Smooth muscle cell (in vitro differentiated cells): ENCODE results near the gene RBBP8NL. TPM values are rescaled to one million over a fixed set of nuclear protein-coding genes. Genes with fewer than 3 reads are reported as not detected.

Experiments used
- DNase-seq: peaks from one replicate; lab custom pipeline; 2025; ENCODE audit not compliant: unreplicated experiment; lab: John Stamatoyannopoulos, UW
- H2AFZ ChIP-seq: fragments of 200-600 bp; sonication (generic); 2 replicates; pipeline ENCODE4 v1.6.0; 2016; ENCODE audit warnings: antibody characterized with exemption, low read depth, mild to moderate bottlenecking
- H3F3A ChIP-seq: fragments of 200-600 bp; sonication (generic); 2 replicates; pipeline ENCODE4 v1.6.0; 2017; ENCODE audit warnings: antibody characterized with exemption, low read depth
- H3K27ac ChIP-seq: fragments of 200-600 bp; sonication (generic); 2 replicates; pipeline ENCODE4 v1.5.1; 2016; ENCODE audit warnings: low read depth, mild to moderate bottlenecking
- H3K27me3 ChIP-seq: fragments of 200-600 bp; sonication (generic); 2 replicates; pipeline ENCODE4 v1.6.1; 2016; ENCODE audit warnings: low read depth, mild to moderate bottlenecking
- H3K36me3 ChIP-seq: fragments of 200-600 bp; sonication (generic); 2 replicates; pipeline ENCODE4 v1.5.1; 2016; ENCODE audit warnings: low read depth
- H3K4me1 ChIP-seq: fragments of 200-600 bp; sonication (generic); 2 replicates; pipeline ENCODE4 v1.5.1; 2016; ENCODE audit warnings: low read depth
- H3K4me2 ChIP-seq: fragments of 200-600 bp; sonication (generic); 2 replicates; pipeline ENCODE4 v1.6.0; 2016; ENCODE audit warnings: mild to moderate bottlenecking
- H3K4me3 ChIP-seq: fragments of 200-600 bp; sonication (generic); 2 replicates; pipeline ENCODE4 v1.5.1; 2016; ENCODE audit warnings: mild to moderate bottlenecking
- H3K79me2 ChIP-seq: fragments of 200-600 bp; sonication (generic); 2 replicates; pipeline ENCODE4 v1.6.0; 2016; ENCODE audit warnings: low read depth, mild to moderate bottlenecking
- H3K9ac ChIP-seq: fragments of 200-600 bp; sonication (generic); 2 replicates; pipeline ENCODE4 v1.6.0; 2016; ENCODE audit warnings: low read depth
- H3K9me3 ChIP-seq: fragments of 200-600 bp; sonication (generic); replicated peaks from 2 replicates; pipeline ENCODE4 v1.5.1; 2016; ENCODE audit warnings: low read depth
- H4K20me1 ChIP-seq: fragments of 200-600 bp; sonication (generic); 2 replicates; pipeline ENCODE4 v1.6.0; 2016; ENCODE audit warnings: low read depth
- WGBS: methylation state at CpG from one replicate; pipeline ENCODE4 v1.1.7; 2016; ENCODE audit warnings: low lambda C conversion rate; 5-methylcytosine and 5-hydroxymethylcytosine counted together
- polyA plus RNA-seq: library from polyadenylated mRNA; unstranded; fragments of >200 nt; fragmentation: Nextera tagmentation; extraction: Ambion mirVana; gene quantifications from 2 replicates; pipeline ENCODE4 v1.2.1, GENCODE V29; 2016
- total RNA-seq: library from RNA; depleted of rRNA; stranded (reverse); fragments of >200 nt; gene quantifications from 2 replicates; pipeline ENCODE4 v1.2.3, GENCODE V29; 2014
- TF ChIP-seq, protein P1 (sequence below): fragments of 200-600 bp; sonication (generic); IDR thresholded peaks from 2 replicates; pipeline ENCODE4 v1.5.1; 2017; ENCODE audit warnings: borderline replicate concordance, mild to moderate bottlenecking, antibody characterized with exemption; ENCODE audit not compliant: insufficient read depth, poor library complexity, severe bottlenecking

The RBBP8NL gene
- total and polyA plus RNA-seq, 2 experiments from 2014 or later, result 0.40 TPM; not detected in 1

DNA sequence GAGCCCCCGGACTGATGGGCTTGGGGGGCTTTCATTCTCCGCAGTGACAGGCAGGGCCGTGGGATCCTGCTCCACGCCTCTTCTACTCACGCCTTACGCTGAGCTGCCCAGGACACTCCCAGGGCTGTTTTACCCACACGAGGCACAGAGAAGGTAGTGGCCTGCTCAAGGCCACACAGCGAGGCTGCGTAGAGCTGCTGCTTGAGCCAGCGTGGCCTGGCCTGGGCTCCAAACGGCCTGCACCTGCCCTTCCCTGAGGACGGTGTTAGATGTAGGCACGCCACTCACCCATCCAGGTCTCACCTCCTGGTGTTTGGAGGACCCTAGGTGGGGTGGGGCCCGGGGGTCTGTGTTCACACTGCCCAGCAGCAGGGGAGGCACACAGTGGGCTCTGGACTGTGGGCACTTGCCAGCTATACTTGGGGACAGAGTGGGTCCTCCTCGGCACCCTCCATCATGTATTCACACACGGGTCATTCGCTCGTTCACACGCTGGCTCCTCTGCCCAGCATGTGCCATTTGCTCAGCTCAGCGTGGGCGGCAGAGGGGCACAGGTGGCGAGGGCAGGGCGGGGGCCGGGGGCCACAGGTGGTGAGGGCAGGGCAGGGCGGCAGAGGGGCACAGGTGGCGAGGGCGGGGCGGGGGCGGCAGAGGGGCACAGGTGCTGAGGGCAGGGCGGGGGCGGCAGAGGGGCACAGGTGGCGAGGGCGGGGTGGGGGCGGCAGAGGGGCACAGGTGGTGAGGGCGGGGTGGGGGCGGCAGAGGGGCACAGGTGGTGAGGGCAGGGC lies 18.4 kb upstream of the RBBP8NL start:
- TF ChIP-seq, protein P1, sequence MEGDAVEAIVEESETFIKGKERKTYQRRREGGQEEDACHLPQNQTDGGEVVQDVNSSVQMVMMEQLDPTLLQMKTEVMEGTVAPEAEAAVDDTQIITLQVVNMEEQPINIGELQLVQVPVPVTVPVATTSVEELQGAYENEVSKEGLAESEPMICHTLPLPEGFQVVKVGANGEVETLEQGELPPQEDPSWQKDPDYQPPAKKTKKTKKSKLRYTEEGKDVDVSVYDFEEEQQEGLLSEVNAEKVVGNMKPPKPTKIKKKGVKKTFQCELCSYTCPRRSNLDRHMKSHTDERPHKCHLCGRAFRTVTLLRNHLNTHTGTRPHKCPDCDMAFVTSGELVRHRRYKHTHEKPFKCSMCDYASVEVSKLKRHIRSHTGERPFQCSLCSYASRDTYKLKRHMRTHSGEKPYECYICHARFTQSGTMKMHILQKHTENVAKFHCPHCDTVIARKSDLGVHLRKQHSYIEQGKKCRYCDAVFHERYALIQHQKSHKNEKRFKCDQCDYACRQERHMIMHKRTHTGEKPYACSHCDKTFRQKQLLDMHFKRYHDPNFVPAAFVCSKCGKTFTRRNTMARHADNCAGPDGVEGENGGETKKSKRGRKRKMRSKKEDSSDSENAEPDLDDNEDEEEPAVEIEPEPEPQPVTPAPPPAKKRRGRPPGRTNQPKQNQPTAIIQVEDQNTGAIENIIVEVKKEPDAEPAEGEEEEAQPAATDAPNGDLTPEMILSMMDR, result no peak
- H3K4me2 ChIP-seq, result no peak overlapping the region
- no peak overlapping the region for H2AFZ ChIP-seq
- 92% methylated on average over 27 of the region's 36 CpGs for WGBS
- H3K36me3 ChIP-seq, result no peaks in the 10 kb centered on the region
- H4K20me1 ChIP-seq, result no peaks in the 10 kb centered on the region
- no peaks in the 10 kb centered on the region for H3K9me3 ChIP-seq
- H3F3A ChIP-seq, result no peaks in the 10 kb centered on the region
- H3K4me3 ChIP-seq, result no peak overlapping the region
- DNase-seq, result no peak
- H3K27ac ChIP-seq, result no peak overlapping the region
- H3K79me2 ChIP-seq, result no peaks in the 10 kb centered on the region
- H3K27me3 ChIP-seq, result no peaks in the 10 kb centered on the region
- H3K4me1 ChIP-seq, result no peaks in the 10 kb centered on the region
- H3K9ac ChIP-seq, result no peak overlapping the region

DNA sequence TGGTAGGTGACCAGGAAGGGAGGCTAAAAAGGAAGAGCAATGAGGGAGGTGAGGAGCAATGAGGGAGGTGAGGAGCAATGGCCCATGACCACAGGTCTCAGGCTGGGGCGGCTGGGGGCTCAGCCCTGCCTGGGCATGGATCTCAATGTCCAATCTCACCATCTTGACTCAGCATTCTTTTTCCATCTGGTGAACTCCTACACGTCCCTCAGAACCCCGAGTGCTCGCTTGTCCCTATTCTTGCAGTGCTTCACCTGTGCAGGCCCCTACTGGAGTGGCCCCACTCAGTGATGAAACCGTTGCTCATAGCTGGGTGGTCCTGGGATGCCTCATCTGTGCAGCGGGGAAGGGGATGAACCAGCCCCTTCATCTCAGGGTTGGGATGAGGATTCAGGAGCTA lies 16.9 kb upstream of the RBBP8NL start:
- Histone ChIP-seq H3K4me2 (no peak overlapping the region), H4K20me1 (no peaks in the 10 kb centered on the region), H3K9me3 (no peaks in the 10 kb centered on the region), H3K79me2 (no peaks in the 10 kb centered on the region), H2AFZ (no peak overlapping the region), H3K4me3 (no peak overlapping the region), H3K9ac (no peak overlapping the region), H3K4me1 (no peaks in the 10 kb centered on the region), H3K36me3 (no peaks in the 10 kb centered on the region), H3F3A (no peaks in the 10 kb centered on the region), H3K27me3 (no peaks in the 10 kb centered on the region), H3K27ac (no peak overlapping the region)
- no peak for DNase-seq
- TF ChIP-seq, protein P1, result no peak
- 96% methylated on average over 6 of the region's 6 CpGs for WGBS

DNA sequence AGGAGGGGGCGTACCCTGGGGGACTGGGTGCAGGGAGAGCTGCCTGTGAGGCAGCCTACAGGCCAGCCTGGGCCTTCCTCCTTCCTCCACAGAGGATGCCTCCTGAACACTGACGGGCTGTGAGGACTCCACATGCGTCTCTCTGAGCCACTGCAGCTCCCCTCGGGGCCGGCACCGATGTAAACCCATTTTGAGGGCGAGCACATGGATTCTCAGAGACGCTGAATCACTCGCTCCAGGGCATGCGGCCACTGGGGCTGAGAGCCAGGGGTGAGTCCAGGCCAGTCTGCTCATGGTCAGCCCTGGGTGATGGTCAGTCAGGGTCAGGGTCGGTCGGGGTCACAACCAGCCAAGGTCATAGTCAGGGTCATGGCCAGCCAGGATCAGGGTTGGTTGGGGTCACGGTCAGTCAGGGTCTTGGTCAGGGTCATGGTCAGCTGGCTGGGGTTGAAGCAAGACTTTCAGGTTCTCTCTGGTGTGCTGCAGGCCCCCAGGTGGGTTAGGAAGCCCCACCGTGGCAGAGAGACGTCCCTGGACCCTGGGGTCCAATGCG lies 14.7 kb upstream of the RBBP8NL start:
- H3K4me1 ChIP-seq, result no peaks in the 10 kb centered on the region
- TF ChIP-seq, protein P1, result no peak
- no peaks in the 10 kb centered on the region for H3K27me3 ChIP-seq
- H3K4me2 ChIP-seq, result no peak overlapping the region
- no peaks in the 10 kb centered on the region for H4K20me1 ChIP-seq
- H3K27ac ChIP-seq, result no peak overlapping the region
- H3F3A ChIP-seq, result no peaks in the 10 kb centered on the region
- no peaks in the 10 kb centered on the region for H3K9me3 ChIP-seq
- no peaks in the 10 kb centered on the region for H3K79me2 ChIP-seq
- no peak overlapping the region for H3K4me3 ChIP-seq
- no peak overlapping the region for H2AFZ ChIP-seq
- H3K9ac ChIP-seq, result no peak overlapping the region
- 85% methylated on average over 16 of the region's 16 CpGs for WGBS
- H3K36me3 ChIP-seq, result no peaks in the 10 kb centered on the region
- DNase-seq, result no peak
